A549 (cell line): ENCODE data around the gene KRTAP12-2. TPM values are rescaled to one million over a fixed set of nuclear protein-coding genes. Genes with fewer than 3 reads are reported as not detected.

Experiments
- ATAC-seq, 2 experiments: fragments of 200-7000 bp in 1 of 2; fragments of >200 bp in 1 of 2; cut with Nextera tagmentation in 1 of 2; cut with Tn5 transposase in 1 of 2; 3 replicates each; pipeline versions ENCODE4 v1.8.0 to v1.9.1; 2018 to 2020; ENCODE audit warnings: mild to moderate bottlenecking in 1 of 2, moderate library complexity in 1 of 2
- CTCF ChIA-PET: fragments of 300-600 bp; sonication (Branson Sonifier 250); formaldehyde crosslinking; extraction: SDS; loops from one replicate; lab custom pipeline; 2021; ENCODE audit warnings: antibody characterized with exemption, inconsistent platforms; lab: Yijun Ruan, JAX
- POLR2A ChIA-PET: fragments of 350-600 bp; formaldehyde crosslinking; extraction: SDS; loops from one replicate; lab custom pipeline; 2021; ENCODE audit warnings: antibody characterized with exemption, inconsistent platforms; lab: Yijun Ruan, JAX
- DNase-seq, 2 experiments: peaks; one replicate each; pipeline versions ENCODE4 v3.0.0 to v3.0.0-alpha.2; 2011 to 2016; ENCODE audit warnings: low read depth in 1 of 2, low spot score in 1 of 2
- FAIRE-seq: peaks from 2 replicates; lab custom pipeline; 2011; peaks lifted over from hg19 to GRCh38; lab: Jason Lieb, UNC
- H3K27ac ChIP-seq, 2 experiments: fragments of >200 bp; sonication (Bioruptor Twin); formaldehyde crosslinking; 3 replicates each; pipeline ENCODE4 v1.5.1; 2016 to 2017
- H3K4me1 ChIP-seq: fragments of >200 bp; sonication (Bioruptor Twin); formaldehyde crosslinking; 3 replicates; pipeline ENCODE4 v1.6.1; 2016
- H3K4me2 ChIP-seq: fragments of >200 bp; sonication (Bioruptor Twin); formaldehyde crosslinking; 3 replicates; pipeline ENCODE4 v1.6.1; 2016
- H3K4me3 ChIP-seq: fragments of >200 bp; sonication (Bioruptor Twin); formaldehyde crosslinking; 3 replicates; pipeline ENCODE4 v1.5.1; 2016
- H3K9me3 ChIP-seq: fragments of >200 bp; sonication (Bioruptor Twin); formaldehyde crosslinking; 3 replicates; pipeline ENCODE4 v1.6.1; 2016
- CBX8 ChIP-seq: fragments of 200-600 bp; sonication (generic); IDR thresholded peaks from 2 replicates; pipeline ENCODE4 v1.6.1; 2016
- EHMT2 ChIP-seq: fragments of 200-600 bp; sonication (generic); IDR thresholded peaks from 2 replicates; pipeline ENCODE4 v1.6.1; 2016; ENCODE audit warnings: antibody characterized with exemption, low read depth, mild to moderate bottlenecking, moderate library complexity
- FOSB ChIP-seq: fragments of 250-450 bp; sonication (Bioruptor Pico); IDR thresholded peaks from 2 replicates; pipeline ENCODE4 v1.5.0; 2020; ENCODE audit warnings: mild to moderate bottlenecking, moderate library complexity
- FOSL2 ChIP-seq, 2 experiments: fragments of 450-650 bp in 1 of 2; fragments of >200 bp in 1 of 2; sonication (Bioruptor Twin) in 1 of 2; formaldehyde crosslinking; IDR thresholded peaks; 2 replicates each; pipeline versions ENCODE4 v1.5.0 to v1.6.1; 2016 to 2020; ENCODE audit warnings: mild to moderate bottlenecking in 1 of 2, moderate library complexity in 1 of 2
- GATA3 ChIP-seq: IDR thresholded peaks from 2 replicates; pipeline ENCODE4 v1.6.1; 2012; ENCODE audit warnings: borderline replicate concordance
- HEYL ChIP-seq: fragments of 250-450 bp; sonication (Bioruptor Pico); IDR thresholded peaks from 2 replicates; pipeline ENCODE4 v1.8.0; 2021; ENCODE audit warnings: mild to moderate bottlenecking, moderate library complexity
- HOXB13 ChIP-seq: fragments of 250-450 bp; sonication (Bioruptor Pico); IDR thresholded peaks from 2 replicates; pipeline ENCODE4 v1.5.0; 2020; ENCODE audit warnings: low read depth, mild to moderate bottlenecking, moderate library complexity
- JUN ChIP-seq, 2 experiments: fragments of >200 bp; sonication (Bioruptor Twin); formaldehyde crosslinking; IDR thresholded peaks; 2 replicates in 1 of 2; 3 replicates in 1 of 2; pipeline ENCODE4 v1.6.1; 2016 to 2017
- JUNB ChIP-seq: fragments of >200 bp; sonication (Bioruptor Twin); formaldehyde crosslinking; IDR thresholded peaks from 2 replicates; pipeline ENCODE4 v1.6.1; 2016
- KDM1A ChIP-seq: fragments of 200-600 bp; sonication (generic); IDR thresholded peaks from 2 replicates; pipeline ENCODE4 v1.6.1; 2016; ENCODE audit warnings: low read depth, mild to moderate bottlenecking
- KDM5A ChIP-seq: fragments of 200-600 bp; sonication (generic); IDR thresholded peaks from 2 replicates; pipeline ENCODE4 v1.6.1; 2016; ENCODE audit warnings: antibody characterized with exemption, mild to moderate bottlenecking
- PBX3 ChIP-seq: IDR thresholded peaks from 2 replicates; pipeline ENCODE4 v1.6.1; 2012
- PHF8 ChIP-seq: fragments of 200-600 bp; sonication (generic); IDR thresholded peaks from 2 replicates; pipeline ENCODE4 v1.6.1; 2016; ENCODE audit warnings: low read depth, mild to moderate bottlenecking, antibody characterized with exemption, moderate library complexity, borderline replicate concordance
- RAD21 ChIP-seq, 2 experiments: fragments of >200 bp in 1 of 2; sonication (Bioruptor Twin) in 1 of 2; formaldehyde crosslinking in 1 of 2; IDR thresholded peaks in 1 of 2; conservative IDR thresholded peaks in 1 of 2; 2 replicates in 1 of 2; 3 replicates in 1 of 2; pipeline ENCODE4 v1.6.1; 2012 to 2018; ENCODE audit warnings: inconsistent platforms in 1 of 2
- RARB ChIP-seq: fragments of 250-450 bp; sonication (Bioruptor Pico); IDR thresholded peaks from 2 replicates; pipeline ENCODE4 v1.8.0; 2021; ENCODE audit warnings: mild to moderate bottlenecking, moderate library complexity
- RCOR1 ChIP-seq: fragments of 150-350 bp; IDR thresholded peaks from 2 replicates; pipeline ENCODE4 v1.6.1; 2014; ENCODE audit warnings: antibody characterized with exemption, low read length, low read depth
- RFX5 ChIP-seq: fragments of 450-650 bp; IDR thresholded peaks from 2 replicates; pipeline ENCODE4 v1.7.1; 2014; ENCODE audit warnings: antibody characterized with exemption, mild to moderate bottlenecking, moderate library complexity
- RNF2 ChIP-seq: fragments of 200-600 bp; sonication (generic); IDR thresholded peaks from 2 replicates; pipeline ENCODE4 v1.6.1; 2016; ENCODE audit warnings: low read depth, mild to moderate bottlenecking, antibody characterized with exemption, moderate library complexity, borderline replicate concordance
- TFCP2L1 ChIP-seq: fragments of 250-450 bp; sonication (Bioruptor Pico); IDR thresholded peaks from 2 replicates; pipeline ENCODE4 v1.5.0; 2021; ENCODE audit warnings: mild to moderate bottlenecking
- TP53 ChIP-seq: fragments of 250-450 bp; sonication (Bioruptor Pico); IDR thresholded peaks from 2 replicates; pipeline ENCODE4 v1.5.0; 2021; ENCODE audit warnings: mild to moderate bottlenecking, moderate library complexity
- ZC3H11A ChIP-seq: fragments of 450-650 bp; IDR thresholded peaks from 2 replicates; pipeline ENCODE4 v1.6.1; 2014; ENCODE audit warnings: antibody characterized with exemption, mild to moderate bottlenecking
- ZSCAN20 ChIP-seq: fragments of 250-450 bp; sonication (Bioruptor Pico); IDR thresholded peaks from 2 replicates; pipeline ENCODE4 v1.8.0; 2022; ENCODE audit warnings: mild to moderate bottlenecking, moderate library complexity
- WGBS: methylation state at CpG from one replicate; pipeline ENCODE4 v1.1.6; 2017; ENCODE audit errors: missing lambda C conversion rate; 5-methylcytosine and 5-hydroxymethylcytosine counted together
- polyA plus RNA-seq, 4 experiments: library from polyadenylated mRNA; depleted of rRNA in 3 of 4; stranded (reverse); fragments of >200 nt; fragmentation: RNase III in 1 of 4; extraction: RNeasy Plus Mini Kit Qiagen cat#74134 plus additional on column Dnase treatment in 1 of 4; gene quantifications; 2 replicates in 3 of 4; 3 replicates in 1 of 4; pipeline ENCODE4 v1.2.3, GENCODE V29; 2011 to 2017
- TF ChIP-seq, protein P1 (sequence below): IDR thresholded peaks from 2 replicates; pipeline ENCODE4 v1.6.1; 2012
- TF ChIP-seq, protein P2 (sequence below): IDR thresholded peaks from 2 replicates; pipeline ENCODE4 v1.6.1; 2012; ENCODE audit warnings: low read depth, borderline replicate concordance
- TF ChIP-seq, protein P3 (sequence below): fragments of 250-450 bp; sonication (Bioruptor Pico); IDR thresholded peaks from 2 replicates; pipeline ENCODE4 v1.5.0; 2020; ENCODE audit warnings: low read depth, mild to moderate bottlenecking, moderate library complexity

Gene KRTAP12-2
- polyA plus RNA-seq, 2 of the 4 experiments (the other 2 are of a cell fraction), result not detected

GRCh38 chr21:44682580-44683151 is 15.9 kb upstream of the KRTAP12-2 start:
- no peaks in the 10 kb centered on the region for H3K9me3 ChIP-seq
- 45% methylated on average over 12 of the region's 15 CpGs for WGBS
- ATAC-seq (no peak), FAIRE-seq (no peak), DNase-seq (no peak)
- no peak overlapping the region for H3K4me2 ChIP-seq
- no peak for TF ChIP-seq TFCP2L1 (CRISPR knock-in tag)
- TF ChIP-seq, protein P1, sequence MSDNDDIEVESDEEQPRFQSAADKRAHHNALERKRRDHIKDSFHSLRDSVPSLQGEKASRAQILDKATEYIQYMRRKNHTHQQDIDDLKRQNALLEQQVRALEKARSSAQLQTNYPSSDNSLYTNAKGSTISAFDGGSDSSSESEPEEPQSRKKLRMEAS, result no peak
- TF ChIP-seq RFX5, result no peak
- no peak for TF ChIP-seq RARB
- no peak for TF ChIP-seq RAD21 (conservative IDR thresholded peaks at IDR 0.05 in 1 of 2, IDR thresholded peaks at IDR 0.05 in 1 of 2)
- TF ChIP-seq EHMT2, result no peak
- TF ChIP-seq ZC3H11A, result no peak
- no peak overlapping the region for H3K27ac ChIP-seq
- H3K4me1 ChIP-seq, result no peaks in the 10 kb centered on the region
- CTCF ChIA-PET, result interaction anchor here (1.5 kb wide), 1 partner anchor 59 kb away, joined by 3 read pairs; no protein-coding TSS in a partner anchor
- POLR2A ChIA-PET, result no interaction called here
- no peak overlapping the region for H3K4me3 ChIP-seq

DNA sequence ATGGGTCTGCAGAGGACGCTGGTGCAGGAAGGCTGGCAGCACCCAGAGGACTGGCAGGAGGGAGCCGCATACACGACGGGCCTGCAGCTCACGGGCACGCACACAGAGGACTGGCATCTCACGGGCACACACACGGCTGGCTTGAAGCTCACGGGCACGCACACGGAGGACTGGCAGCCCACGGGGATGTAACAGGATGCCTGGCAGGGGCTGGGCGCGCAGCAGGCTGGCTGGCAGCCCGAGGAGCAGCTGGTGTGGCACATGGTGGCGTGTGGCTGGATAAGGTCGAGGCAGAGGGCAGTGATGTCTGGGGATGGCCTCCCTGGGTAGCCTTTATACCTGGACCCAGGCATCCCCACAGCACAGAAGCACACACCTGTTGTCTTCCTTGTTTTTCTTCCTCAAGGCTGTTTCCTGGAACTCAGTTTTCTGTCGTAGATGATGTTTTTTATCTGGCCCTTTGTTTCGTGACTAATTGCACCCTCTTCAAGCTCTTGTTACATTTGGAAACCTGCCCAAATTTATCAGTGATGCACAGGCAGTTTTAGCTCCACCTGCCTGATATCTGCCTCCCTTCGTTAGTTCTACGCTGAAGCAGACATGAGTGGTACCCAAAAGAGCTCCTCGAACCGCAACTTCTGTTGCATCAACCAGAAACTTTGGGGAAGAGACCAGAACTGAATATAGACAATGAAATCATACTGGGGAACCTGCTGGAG is 15.3 kb upstream of the KRTAP12-2 start, which contains the start of gene KRTAP12-1:
Gene KRTAP12-1 (minus strand): TSS at position 303 of the 719 bp plus-strand sequence. CDS start 40 bp downstream, at position 263.
- Histone ChIP-seq H3K9me3 (no peaks in the 10 kb centered on the region), H3K4me3 (no peak within 1 kb of the TSS), H3K27ac (no peak within 1 kb of the TSS), H3K4me1 (no peaks in the 10 kb centered on the region), H3K4me2 (no peak within 1 kb of the TSS)
- DNase-seq (no peak), ATAC-seq (no peak), FAIRE-seq (no peak)
- ChIA-PET CTCF (interaction anchor here (1.5 kb wide), 1 partner anchor 60 kb away, joined by 3 read pairs; no protein-coding TSS in a partner anchor), POLR2A (no interaction called here)
- WGBS, result 39% methylated on average over 8 of the region's 23 CpGs
- no peak for TF ChIP-seq PHF8
- no peak for TF ChIP-seq JUN (IDR thresholded peaks at IDR 0.05)
- no peak for TF ChIP-seq HOXB13
- TF ChIP-seq JUNB, result no peak
- TF ChIP-seq PBX3, result no peak
- TF ChIP-seq GATA3, result no peak
- TF ChIP-seq ZC3H11A, result no peak
- TF ChIP-seq TP53 (CRISPR knock-in tag), result no peak
- TF ChIP-seq CBX8, result no peak
- TF ChIP-seq, protein P2, sequence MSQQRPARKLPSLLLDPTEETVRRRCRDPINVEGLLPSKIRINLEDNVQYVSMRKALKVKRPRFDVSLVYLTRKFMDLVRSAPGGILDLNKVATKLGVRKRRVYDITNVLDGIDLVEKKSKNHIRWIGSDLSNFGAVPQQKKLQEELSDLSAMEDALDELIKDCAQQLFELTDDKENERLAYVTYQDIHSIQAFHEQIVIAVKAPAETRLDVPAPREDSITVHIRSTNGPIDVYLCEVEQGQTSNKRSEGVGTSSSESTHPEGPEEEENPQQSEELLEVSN, result no peak
- TF ChIP-seq KDM1A, result no peak
- no peak for TF ChIP-seq RCOR1
- no peak for TF ChIP-seq FOSB (CRISPR knock-in tag)
- no peak for TF ChIP-seq ZSCAN20 (CRISPR knock-in tag)
- TF ChIP-seq KDM5A, result no peak
- TF ChIP-seq HEYL (CRISPR knock-in tag), result no peak
- no peak for TF ChIP-seq EHMT2
- no peak for TF ChIP-seq RNF2
- TF ChIP-seq, protein P3, sequence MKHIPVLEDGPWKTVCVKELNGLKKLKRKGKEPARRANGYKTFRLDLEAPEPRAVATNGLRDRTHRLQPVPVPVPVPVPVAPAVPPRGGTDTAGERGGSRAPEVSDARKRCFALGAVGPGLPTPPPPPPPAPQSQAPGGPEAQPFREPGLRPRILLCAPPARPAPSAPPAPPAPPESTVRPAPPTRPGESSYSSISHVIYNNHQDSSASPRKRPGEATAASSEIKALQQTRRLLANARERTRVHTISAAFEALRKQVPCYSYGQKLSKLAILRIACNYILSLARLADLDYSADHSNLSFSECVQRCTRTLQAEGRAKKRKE (CRISPR knock-in tag), result no peak
- no peak for TF ChIP-seq FOSL2 (IDR thresholded peaks at IDR 0.05)
- no peak for TF ChIP-seq FOSL2 (CRISPR knock-in tag; IDR thresholded peaks at IDR 0.05)
